IPS-15b (cell line): ENCODE data around the gene TMEM255A.

Experiments
- H3K27me3 ChIP-seq: one replicate; pipeline ENCODE4 v1.6.1; 2013; ENCODE audit warnings: low read length; ENCODE audit not compliant: control insufficient read depth, insufficient read depth
- H3K36me3 ChIP-seq: one replicate; pipeline ENCODE4 v1.6.1; 2013; ENCODE audit warnings: low read length; ENCODE audit not compliant: control insufficient read depth, insufficient read depth
- H3K4me1 ChIP-seq: one replicate; pipeline ENCODE4 v1.6.1; 2013; ENCODE audit warnings: mild to moderate bottlenecking, low read length; ENCODE audit not compliant: control insufficient read depth, insufficient read depth
- H3K4me3 ChIP-seq: one replicate; pipeline ENCODE4 v1.5.1; 2013; ENCODE audit warnings: low read depth, low read length
- H3K9ac ChIP-seq: one replicate; pipeline ENCODE4 v1.6.1; 2013; ENCODE audit warnings: low read depth, mild to moderate bottlenecking, low read length
- H3K9me3 ChIP-seq: one replicate; pipeline ENCODE4 v1.6.1; 2013; ENCODE audit warnings: mild to moderate bottlenecking, low read length; ENCODE audit not compliant: control insufficient read depth, insufficient read depth

The TMEM255A gene

DNA sequence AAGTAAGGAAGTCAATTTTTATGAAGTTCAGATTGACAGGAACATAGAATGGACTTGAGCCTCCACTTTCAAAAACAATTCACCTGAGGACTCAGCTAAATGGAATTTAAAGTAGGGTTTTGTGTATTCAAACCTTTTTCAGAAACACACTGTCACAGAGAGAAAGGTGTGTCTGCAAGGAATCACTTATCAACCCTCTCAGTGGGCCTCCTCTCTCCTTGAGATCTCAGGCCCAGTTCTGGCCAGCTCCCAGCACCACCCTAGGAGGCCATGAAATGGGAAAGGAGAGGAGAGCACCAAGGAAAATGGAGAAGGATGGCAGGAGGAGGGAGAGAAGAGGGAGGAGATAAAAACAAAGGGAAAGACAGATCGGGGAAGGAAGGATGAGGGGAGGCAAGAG is 28.6 kb downstream of the TMEM255A start:
- Histone ChIP-seq H3K4me3 (no peak overlapping the region), H3K9me3 (no peaks in the 10 kb centered on the region), H3K27me3 (peaks cover 24% of the 10 kb centered on the region), H3K4me1 (no peaks in the 10 kb centered on the region), H3K9ac (no peak overlapping the region), H3K36me3 (no peaks in the 10 kb centered on the region)

- no peaks in the 10 kb centered on the region for H3K9me3 ChIP-seq
- H3K9ac ChIP-seq = no peak overlapping the region
- no peaks in the 10 kb centered on the region for H3K4me1 ChIP-seq
- no peaks in the 10 kb centered on the region for H3K36me3 ChIP-seq
- H3K4me3 ChIP-seq = no peak overlapping the region
- H3K27me3 ChIP-seq = peaks cover 32% of the 10 kb centered on the region
Observed at GRCh38 chrX:120281761-120282160, 29.5 kb downstream of the TMEM255A start.

DNA sequence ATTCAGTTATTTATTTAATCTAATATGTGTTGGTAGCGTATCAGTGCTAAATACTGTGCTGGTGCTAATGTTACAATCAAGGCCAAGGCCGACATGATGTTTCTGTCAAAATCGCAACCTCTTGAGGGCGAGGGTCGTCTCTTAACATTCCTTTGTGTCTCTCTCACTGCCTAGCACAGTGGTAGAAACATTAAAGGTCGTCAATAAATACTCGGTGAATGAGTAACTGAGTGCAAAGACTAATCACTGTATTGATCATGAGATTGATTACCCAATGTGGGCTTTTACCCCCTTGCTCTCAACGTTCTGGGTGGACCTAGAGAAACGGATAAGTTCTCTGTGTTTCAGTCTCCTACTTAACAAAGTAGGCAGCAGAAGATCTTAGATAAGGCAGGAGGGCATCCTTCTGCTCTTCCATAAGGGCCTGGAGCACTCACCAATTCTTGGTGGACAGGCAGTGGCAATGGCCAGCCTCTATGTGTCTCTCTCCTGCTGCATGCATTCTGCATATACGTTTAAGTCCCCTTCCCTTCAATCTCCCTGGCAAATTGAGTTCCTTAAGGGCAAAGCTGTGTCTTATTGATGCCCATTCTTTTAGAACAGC is 30.1 kb downstream of the TMEM255A start:
- Histone ChIP-seq H3K4me3 (no peak overlapping the region), H3K36me3 (no peaks in the 10 kb centered on the region), H3K9me3 (no peaks in the 10 kb centered on the region), H3K27me3 (peaks cover 39% of the 10 kb centered on the region), H3K4me1 (no peaks in the 10 kb centered on the region), H3K9ac (no peak overlapping the region)

DNA sequence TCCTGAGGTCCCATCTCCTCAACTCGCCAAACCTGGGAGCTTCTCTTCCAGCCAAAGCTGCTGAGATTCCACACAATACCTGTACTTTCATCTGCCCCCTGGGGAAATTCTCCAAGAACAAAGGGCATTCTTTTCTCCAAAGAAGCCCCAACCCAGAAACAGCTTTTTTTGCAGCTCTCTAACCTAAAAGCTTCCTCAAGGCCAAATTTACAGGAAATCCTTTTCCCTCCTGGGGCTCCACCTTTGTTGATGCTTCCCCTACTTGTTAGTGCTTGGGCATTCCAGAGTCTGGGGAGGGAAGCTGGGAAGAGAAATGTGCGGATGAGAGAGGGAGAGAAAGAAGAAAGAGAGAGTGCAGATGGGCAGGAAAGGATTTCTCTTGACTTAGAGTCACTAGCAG is 36.3 kb downstream of the TMEM255A start:
- no peak overlapping the region for H3K9ac ChIP-seq
- peaks cover 3% of the 10 kb centered on the region for H3K4me1 ChIP-seq
- H3K9me3 ChIP-seq = no peaks in the 10 kb centered on the region
- H3K27me3 ChIP-seq = peaks cover 52% of the 10 kb centered on the region
- H3K36me3 ChIP-seq = no peaks in the 10 kb centered on the region
- H3K4me3 ChIP-seq = no peak overlapping the region

DNA sequence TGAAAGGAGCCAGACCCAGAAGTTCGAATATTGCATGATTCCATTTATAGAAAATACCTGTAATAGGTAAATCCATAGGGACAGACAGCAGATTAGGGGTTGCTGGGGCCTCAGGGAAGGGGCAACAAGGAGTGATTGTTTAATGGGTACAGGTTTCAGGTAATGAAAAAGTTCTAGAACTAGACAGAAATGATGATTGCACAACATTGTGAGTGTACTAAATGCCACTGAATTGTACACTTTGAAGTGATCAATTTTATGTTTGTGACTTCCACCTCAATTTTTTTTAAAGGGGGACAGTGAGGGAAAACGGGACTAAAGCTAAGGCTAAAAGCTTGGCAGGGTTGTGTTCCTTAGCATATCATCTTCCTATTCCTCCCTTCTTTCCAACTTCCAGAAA is 37.1 kb downstream of the TMEM255A start:
- H3K27me3 ChIP-seq = peaks cover 48% of the 10 kb centered on the region
- no peaks in the 10 kb centered on the region for H3K36me3 ChIP-seq
- no peak overlapping the region for H3K4me3 ChIP-seq
- no peaks in the 10 kb centered on the region for H3K9me3 ChIP-seq
- H3K9ac ChIP-seq = no peak overlapping the region
- peaks cover 3% of the 10 kb centered on the region for H3K4me1 ChIP-seq

DNA sequence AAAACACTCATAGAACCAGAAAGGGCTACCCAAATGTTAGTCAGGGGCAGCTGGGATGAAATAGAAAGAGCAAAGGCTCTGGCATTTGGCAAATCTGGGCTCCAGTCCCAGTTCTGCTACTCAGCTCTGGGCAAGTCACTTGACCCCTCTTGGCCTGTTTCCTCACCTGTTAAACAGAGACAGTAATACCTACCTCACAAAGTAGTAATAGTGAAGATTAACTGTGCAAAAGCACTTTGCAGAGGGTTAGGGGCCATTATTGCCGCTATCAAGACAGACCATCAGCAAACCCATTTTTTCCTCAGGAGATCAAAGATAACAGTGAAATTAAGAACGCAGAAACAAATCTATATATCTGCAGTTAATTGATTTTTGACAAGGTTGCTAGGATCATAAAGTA is 40.0 kb downstream of the TMEM255A start:
- Histone ChIP-seq H3K4me1 (peaks cover 3% of the 10 kb centered on the region), H3K9ac (no peak overlapping the region), H3K4me3 (no peak overlapping the region), H3K9me3 (no peaks in the 10 kb centered on the region), H3K27me3 (peaks cover 29% of the 10 kb centered on the region), H3K36me3 (no peaks in the 10 kb centered on the region)

- peaks cover 25% of the 10 kb centered on the region for H3K27me3 ChIP-seq
- H3K9ac ChIP-seq = no peak overlapping the region
- no peak overlapping the region for H3K4me3 ChIP-seq
- H3K36me3 ChIP-seq = no peaks in the 10 kb centered on the region
- H3K9me3 ChIP-seq = no peaks in the 10 kb centered on the region
- H3K4me1 ChIP-seq = peaks cover 3% of the 10 kb centered on the region
Observed at GRCh38 chrX:120270567-120270966, 40.7 kb downstream of the TMEM255A start.

- no peaks in the 10 kb centered on the region for H3K36me3 ChIP-seq
- H3K27me3 ChIP-seq = peaks cover 24% of the 10 kb centered on the region
- H3K4me1 ChIP-seq = no peaks in the 10 kb centered on the region
- H3K9ac ChIP-seq = no peak overlapping the region
- H3K9me3 ChIP-seq = peaks cover under 1% of the 10 kb centered on the region
- H3K4me3 ChIP-seq = no peak overlapping the region
Observed at GRCh38 chrX:120269373-120270035, 41.8 kb downstream of the TMEM255A start.

GRCh38 chrX:120264341-120264740 is 46.9 kb downstream of the TMEM255A start:
- Histone ChIP-seq H3K9ac (no peak overlapping the region), H3K9me3 (peaks cover 4% of the 10 kb centered on the region), H3K4me3 (no peak overlapping the region), H3K27me3 (peaks cover 4% of the 10 kb centered on the region), H3K36me3 (no peaks in the 10 kb centered on the region), H3K4me1 (peaks cover 3% of the 10 kb centered on the region)

DNA sequence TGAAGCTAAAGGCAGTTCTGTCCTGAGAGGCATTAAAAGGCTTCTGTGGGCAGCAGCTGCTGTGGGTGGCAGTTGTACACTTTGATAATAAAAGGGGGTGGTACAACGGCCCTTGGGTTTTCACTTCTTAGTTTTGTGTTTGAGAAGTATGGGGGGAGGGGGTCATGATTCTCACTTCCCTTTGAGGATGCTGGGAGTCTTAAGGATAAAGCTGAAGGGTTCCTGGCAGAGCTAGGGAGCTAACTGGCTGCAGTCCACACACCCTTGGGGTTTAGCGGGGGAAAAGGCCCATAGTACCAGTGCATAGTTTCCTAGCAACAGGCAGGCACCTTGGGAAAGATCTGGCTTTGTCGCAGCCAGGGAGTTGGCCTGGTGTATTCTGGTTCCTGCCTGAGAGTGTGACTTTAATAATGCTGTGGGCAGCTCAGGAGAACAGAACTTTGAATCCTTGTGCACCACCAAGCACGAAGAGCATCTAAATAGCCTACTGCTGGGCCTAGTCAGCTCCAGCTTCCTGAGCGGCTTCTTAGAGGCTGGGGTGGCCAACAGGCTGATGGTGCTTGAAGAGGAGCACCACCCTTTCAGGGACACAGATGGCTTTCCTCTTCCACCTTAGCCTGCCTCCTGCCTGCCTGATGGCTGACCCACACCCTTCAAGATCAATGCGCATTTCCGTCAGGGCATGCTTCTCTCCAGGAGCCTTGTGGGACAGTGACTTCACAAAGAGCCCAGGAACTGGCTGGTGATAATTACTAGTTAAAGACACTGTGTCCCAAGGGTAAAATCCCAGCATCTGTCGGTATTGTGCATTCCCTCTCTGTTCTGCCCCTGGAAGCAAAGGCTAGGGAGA is 48.2 kb downstream of the TMEM255A start:
- Histone ChIP-seq H3K36me3 (no peaks in the 10 kb centered on the region), H3K4me1 (peaks cover 3% of the 10 kb centered on the region), H3K27me3 (peaks cover 4% of the 10 kb centered on the region), H3K4me3 (no peak overlapping the region), H3K9ac (no peak overlapping the region), H3K9me3 (peaks cover 4% of the 10 kb centered on the region)

- Histone ChIP-seq H3K9me3 (peaks cover 4% of the 10 kb centered on the region), H3K4me3 (no peak overlapping the region), H3K4me1 (peaks cover 3% of the 10 kb centered on the region), H3K27me3 (no peaks in the 10 kb centered on the region), H3K36me3 (no peaks in the 10 kb centered on the region), H3K9ac (no peak overlapping the region)
Observed at GRCh38 chrX:120260369-120260768, 50.9 kb downstream of the TMEM255A start.

- Histone ChIP-seq H3K4me3 (no peak overlapping the region), H3K36me3 (peaks cover 2% of the 10 kb centered on the region), H3K4me1 (no peaks in the 10 kb centered on the region), H3K9ac (no peak overlapping the region), H3K9me3 (peaks cover 3% of the 10 kb centered on the region), H3K27me3 (peaks cover 6% of the 10 kb centered on the region)
Observed at GRCh38 chrX:120253784-120254183, 57.5 kb downstream of the TMEM255A start.
